HG03196 (cell line): ENCODE data around the gene EFCAB3.
A peak's percentile ranks its signal among the peaks of the same experiment; 100 is the strongest.
"Not testable (repeated sequence)": the region's sequence is repeated elsewhere in the genome, so short reads cannot be mapped to it uniquely, and the experiment has no call there.

Experiments used
- ATAC-seq: cut with Tn5 transposase; IDR thresholded peaks from one replicate; pipeline ENCODE4 v1.9.1; 2021; ENCODE audit not compliant: unreplicated experiment

The EFCAB3 gene

DNA sequence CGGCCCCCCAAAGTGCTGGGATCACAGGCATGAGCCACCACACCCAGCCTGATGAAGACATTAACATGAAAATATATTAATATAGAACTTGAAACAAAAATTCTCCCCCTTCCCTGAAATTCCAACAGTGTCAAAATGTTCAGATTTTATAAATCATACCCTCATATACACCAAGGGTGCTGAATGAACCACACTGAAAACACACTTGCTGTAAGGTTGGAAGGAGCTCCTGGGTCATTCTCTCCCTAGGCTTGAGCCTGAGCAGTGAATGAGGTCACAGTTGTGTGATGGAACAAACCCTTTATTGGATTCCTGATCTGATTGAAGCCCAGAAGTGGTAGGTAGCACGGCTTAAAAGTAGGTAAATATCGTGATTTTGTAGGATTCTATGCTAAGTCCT is at the start of gene EFCAB3:
TSS of gene EFCAB3 (plus strand) at position 301 of the 400 bp plus-strand sequence. CDS start 2,427 bp downstream, outside the sequence.
- ATAC-seq, result no peak

DNA sequence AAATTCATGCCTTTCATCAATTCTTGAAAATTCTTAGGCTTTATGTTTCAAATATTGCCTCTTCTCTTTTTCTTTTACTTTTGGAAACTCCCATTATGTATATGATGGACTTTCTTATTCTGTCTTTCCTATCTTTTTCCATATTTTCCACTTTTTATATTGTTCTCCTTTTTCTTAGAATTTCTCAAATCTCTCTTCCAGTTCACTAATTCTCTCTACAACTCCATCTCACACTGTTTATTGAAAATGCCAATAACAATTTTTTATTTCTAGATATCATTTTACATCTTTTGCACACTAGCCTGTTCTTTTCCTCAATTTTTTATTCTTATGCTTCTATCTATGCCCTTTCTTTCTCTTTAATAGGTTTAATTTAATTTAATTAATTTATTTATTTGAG is 43.8 kb upstream of the EFCAB3 start:
- ATAC-seq, result no peak

DNA sequence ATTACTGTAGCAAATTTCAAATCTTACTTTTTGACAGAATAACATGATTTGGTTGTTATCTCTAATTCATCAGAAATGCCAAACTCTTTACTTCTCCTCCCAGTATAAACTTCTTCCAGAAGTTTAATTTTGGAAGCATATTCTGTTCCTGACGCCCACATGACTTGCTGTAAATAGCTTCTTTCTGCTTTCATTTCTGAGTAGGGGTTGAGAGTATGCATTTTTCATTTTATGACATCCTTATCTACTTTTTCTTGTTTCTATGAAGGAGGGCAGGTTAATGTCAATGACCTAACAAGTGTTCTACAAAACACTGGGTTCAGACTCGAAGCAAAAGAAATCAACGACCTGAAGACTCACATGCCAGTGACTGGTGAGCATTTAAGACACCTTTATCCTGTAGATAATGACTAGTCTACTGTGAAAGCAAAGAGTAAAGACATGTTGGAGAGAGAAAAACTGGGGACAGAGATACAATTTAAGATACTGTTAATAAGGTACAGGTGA is 36.5 kb upstream of the EFCAB3 start:
- ATAC-seq, result no peak

DNA sequence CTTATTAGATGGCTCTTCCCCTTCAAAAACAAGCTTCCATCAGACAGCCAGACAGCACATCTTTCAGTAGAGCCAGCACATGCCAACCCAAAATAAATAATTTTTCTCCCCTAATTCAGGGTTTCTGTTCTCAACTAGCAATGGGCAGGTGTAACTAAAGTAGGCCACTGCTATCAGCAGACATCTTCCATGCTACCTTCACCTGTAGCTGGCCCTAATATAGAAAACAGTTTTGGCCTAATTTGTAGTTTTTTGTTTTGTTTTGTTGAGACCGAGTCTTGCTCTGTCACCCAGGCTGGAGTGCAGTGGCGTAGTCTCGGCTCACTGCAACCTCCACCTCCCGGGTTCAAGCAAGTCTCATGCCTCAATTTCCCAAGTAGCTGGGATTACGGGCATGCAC is 29.2 kb upstream of the EFCAB3 start:
- no peak for ATAC-seq

GRCh38 chr17:62366191-62366590 is 14.2 kb upstream of the EFCAB3 start:
- ATAC-seq, result no peak

- no peak for ATAC-seq
Measured at GRCh38 chr17:62381561-62381960, 1.2 kb downstream of the EFCAB3 start.

GRCh38 chr17:62388856-62389255 is 8.5 kb downstream of the EFCAB3 start:
- no peak for ATAC-seq

DNA sequence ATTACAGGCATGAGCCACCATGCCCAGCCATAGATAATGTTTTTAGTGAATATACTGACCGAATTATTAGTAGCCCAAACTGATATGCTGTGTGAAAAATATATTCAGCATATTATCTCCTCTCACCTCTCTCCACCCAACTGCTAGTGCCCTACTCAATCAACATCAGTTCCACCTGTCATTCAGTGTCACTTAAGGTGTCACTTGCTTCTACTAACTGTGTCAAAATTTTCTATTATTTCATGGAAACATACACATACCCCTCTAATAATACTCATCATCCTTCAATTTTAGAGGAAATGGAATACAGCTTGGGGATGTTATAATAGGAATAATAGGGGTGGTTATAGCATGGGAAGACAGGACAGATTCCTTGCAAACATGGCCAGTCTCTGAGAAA is 12.6 kb downstream of the EFCAB3 start:
- no peak for ATAC-seq

DNA sequence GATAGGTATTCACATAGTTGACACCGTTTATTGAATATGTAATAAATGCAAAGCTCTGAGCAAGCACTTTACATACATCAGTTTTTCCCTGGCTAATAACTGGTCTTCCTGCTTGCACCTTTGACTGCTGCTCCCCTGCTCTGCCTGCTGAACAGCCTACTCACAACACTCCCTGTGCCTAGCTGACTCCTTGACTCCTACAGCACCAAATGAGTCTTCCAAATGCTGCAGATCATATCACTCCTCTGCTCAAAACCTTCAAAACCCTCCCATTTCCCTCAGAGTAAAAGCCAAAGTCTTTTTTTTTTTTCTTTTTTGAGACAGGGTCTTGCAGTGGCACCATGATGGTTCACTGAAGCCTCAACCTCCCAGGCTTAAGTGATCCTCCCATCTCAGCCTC is 18.5 kb downstream of the EFCAB3 start:
- ATAC-seq, result no peak

GRCh38 chr17:62405451-62405850 is 25.1 kb downstream of the EFCAB3 start:
- no peak for ATAC-seq

GRCh38 chr17:62413090-62413489 is 32.7 kb downstream of the EFCAB3 start:
- ATAC-seq, result not testable (repeated sequence)

- peak; percentile 91 for ATAC-seq
Measured at GRCh38 chr17:62423647-62424461, 43.5 kb downstream of the EFCAB3 start, which contains the start of gene METTL2A. TSS of gene METTL2A (plus strand) at chr17:62423897. CDS start at chr17:62423903, 6 bp downstream.

DNA sequence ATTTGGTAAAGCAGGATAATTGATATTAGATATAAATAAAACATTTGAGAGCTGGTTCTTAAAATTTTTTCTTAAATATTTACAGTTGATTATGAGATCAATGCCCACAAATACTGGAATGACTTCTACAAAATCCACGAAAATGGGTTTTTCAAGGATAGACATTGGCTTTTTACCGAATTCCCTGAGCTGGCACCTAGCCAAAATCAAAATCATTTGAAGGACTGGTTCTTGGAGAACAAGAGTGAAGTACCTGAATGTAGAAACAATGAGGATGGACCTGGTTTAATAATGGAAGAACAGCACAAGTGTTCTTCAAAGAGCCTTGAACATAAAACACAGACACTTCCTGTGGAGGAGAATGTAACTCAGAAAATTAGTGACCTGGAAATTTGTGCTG is 45.9 kb downstream of the EFCAB3 start:
- ATAC-seq, result not testable (repeated sequence)

DNA sequence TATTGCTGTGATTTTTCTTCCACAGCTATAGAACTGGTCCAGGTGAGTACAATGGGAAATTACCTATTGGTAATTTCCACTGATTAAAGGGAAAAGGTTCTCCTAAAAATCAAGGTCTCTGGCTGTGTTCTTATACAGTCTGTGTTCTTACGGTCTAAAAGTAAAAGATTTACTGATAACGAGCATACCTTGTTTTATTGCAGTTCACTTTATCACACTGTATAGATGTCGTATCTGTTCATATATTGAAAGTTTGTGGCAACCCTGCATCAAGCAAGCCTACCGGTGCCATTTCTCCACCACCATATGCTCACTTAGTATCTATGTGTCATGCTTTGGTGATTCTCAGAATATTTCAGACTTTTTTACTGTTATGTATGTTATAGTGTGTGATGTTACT is 54.9 kb downstream of the EFCAB3 start:
- ATAC-seq, result not testable (repeated sequence)

GRCh38 chr17:62441181-62441580 is 60.8 kb downstream of the EFCAB3 start:
- ATAC-seq, result not testable (repeated sequence)

DNA sequence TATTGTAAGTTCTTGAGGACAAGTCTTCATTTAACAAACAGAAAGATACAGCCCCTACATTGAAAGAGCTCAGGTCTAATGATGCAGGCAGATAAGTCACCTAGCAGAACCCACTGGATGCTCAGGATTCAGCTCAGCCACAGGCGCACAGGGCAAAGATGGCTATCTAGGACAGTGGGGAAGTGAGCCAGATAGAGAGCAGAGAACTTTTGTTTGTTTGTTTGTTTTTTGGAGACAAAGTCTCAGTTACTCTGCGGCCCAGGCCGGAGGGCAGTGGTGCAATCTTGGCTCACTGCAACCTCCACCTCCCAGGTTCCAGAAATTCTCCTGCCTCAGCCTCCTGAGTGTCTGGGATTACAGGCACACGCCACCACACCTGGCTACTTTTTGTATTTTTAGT is 63.7 kb downstream of the EFCAB3 start:
- ATAC-seq, result no peak

GRCh38 chr17:62445791-62446190 is 65.4 kb downstream of the EFCAB3 start:
- ATAC-seq, result not testable (repeated sequence)

GRCh38 chr17:62452195-62452594 is 71.8 kb downstream of the EFCAB3 start:
- ATAC-seq, result not testable (repeated sequence)

DNA sequence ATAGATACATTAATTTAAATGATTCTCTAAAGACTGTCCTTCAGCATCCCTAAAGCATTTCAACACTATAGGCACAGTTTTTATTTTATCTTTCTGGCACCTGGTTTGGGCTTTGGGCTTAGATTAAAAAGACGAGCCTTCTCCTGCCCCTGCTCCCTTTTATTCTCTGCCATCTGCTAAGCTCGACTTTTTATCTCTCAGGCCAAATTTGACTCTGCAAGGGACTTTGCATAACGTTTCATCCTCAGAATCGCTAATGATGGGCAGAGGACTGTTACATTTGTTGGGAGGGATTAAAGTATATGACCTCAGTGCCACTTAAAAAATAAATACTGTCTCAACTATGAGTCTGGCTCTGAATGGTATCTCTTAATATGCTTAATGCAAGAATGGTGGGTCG is 72.7 kb downstream of the EFCAB3 start:
- not testable (repeated sequence) for ATAC-seq

DNA sequence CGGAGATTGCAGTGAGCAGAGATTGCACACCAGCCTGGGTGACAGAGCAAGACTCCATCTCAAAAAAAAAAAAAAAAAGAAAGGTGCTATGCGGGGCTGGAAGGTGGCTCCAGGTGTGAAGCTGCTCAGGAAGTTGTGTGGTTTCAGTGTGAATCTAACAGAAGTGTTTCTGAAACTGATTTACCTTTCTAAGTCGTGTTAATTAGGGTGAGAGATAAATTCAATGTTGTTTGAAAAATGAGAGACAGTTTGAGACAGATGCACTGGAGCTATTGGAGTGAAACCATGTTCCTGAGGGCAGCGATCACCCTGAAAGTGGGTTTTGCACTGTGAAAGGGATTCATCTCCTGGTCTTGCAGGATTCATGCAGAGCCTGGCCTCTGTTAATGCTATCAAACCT is 73.3 kb downstream of the EFCAB3 start:
- peak; percentile 36 for ATAC-seq

- peak; percentile 57 for ATAC-seq
Measured at GRCh38 chr17:62454111-62454510, 73.8 kb downstream of the EFCAB3 start.

DNA sequence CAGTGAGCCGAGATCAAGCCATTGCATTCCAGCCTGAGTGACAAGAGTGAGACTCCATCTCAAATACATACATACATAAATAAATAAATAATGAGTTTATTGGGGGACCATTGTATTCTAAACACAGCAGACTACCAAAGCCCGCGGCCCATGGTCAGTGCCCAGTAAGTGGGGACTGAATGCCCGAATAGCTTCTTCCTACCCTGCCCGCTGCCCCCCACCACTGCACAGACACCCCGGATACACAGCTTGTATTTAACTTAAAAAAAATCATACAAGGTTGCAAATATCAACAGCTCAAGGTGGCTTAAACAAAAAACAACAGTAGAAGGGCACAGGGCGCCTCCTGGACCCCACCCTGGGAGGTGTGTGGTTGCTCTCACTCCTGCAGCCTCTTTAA is 75.7 kb downstream of the EFCAB3 start:
- ATAC-seq, result no peak
